HG02623 (cell line): ENCODE data around the gene FAM174A.

ENCODE experiments used
- ATAC-seq: cut with Tn5 transposase; IDR thresholded peaks from one replicate; pipeline ENCODE4 v1.9.1; 2021; ENCODE audit warnings: moderate library complexity; ENCODE audit not compliant: unreplicated experiment

FAM174A gene

GRCh38 chr5:100535060-100536005, at the start of gene FAM174A:
FAM174A (plus strand) TSS chr5:100535374; CDS start chr5:100535531, 157 bp downstream.
- peak; percentile 98 for ATAC-seq

GRCh38 chr5:100493996-100494395, 41.2 kb upstream of the FAM174A start:
- ATAC-seq, result no peak

- no peak for ATAC-seq
These were observed 38.9 kb upstream of the FAM174A start for GRCh38 chr5:100496296-100496695.

- ATAC-seq, result no peak
These were observed 32.5 kb upstream of the FAM174A start for GRCh38 chr5:100502684-100503083.

GRCh38 chr5:100505984-100506670, 29.0 kb upstream of the FAM174A start:
- ATAC-seq, result no peak

GRCh38 chr5:100516285-100516684, 18.9 kb upstream of the FAM174A start:
- peak; percentile 57 for ATAC-seq

GRCh38 chr5:100517301-100517974, 17.7 kb upstream of the FAM174A start:
- no peak for ATAC-seq

- ATAC-seq, result no peak
These were observed 16.8 kb upstream of the FAM174A start for GRCh38 chr5:100518377-100518776.

GRCh38 chr5:100519075-100519474, 16.1 kb upstream of the FAM174A start:
- ATAC-seq, result peak; percentile 48

GRCh38 chr5:100520348-100520747, 14.8 kb upstream of the FAM174A start:
- no peak for ATAC-seq

GRCh38 chr5:100537946-100538345, 2.8 kb downstream of the FAM174A start:
- no peak for ATAC-seq

- ATAC-seq, result no peak
These were observed 4.3 kb downstream of the FAM174A start for GRCh38 chr5:100539519-100539918.

GRCh38 chr5:100542086-100542485, 6.9 kb downstream of the FAM174A start:
- no peak for ATAC-seq

GRCh38 chr5:100546001-100546400, 10.8 kb downstream of the FAM174A start:
- no peak for ATAC-seq

GRCh38 chr5:100550531-100551051, 15.4 kb downstream of the FAM174A start:
- ATAC-seq, result peak; percentile 85

- no peak for ATAC-seq
These were observed 16.0 kb downstream of the FAM174A start for GRCh38 chr5:100551183-100551582.

- no peak for ATAC-seq
These were observed 18.0 kb downstream of the FAM174A start for GRCh38 chr5:100553209-100553608.

GRCh38 chr5:100560860-100561259, 25.7 kb downstream of the FAM174A start:
- ATAC-seq, result no peak

- no peak for ATAC-seq
These were observed 27.6 kb downstream of the FAM174A start for GRCh38 chr5:100562821-100563220.

- no peak for ATAC-seq
These were observed 31.4 kb downstream of the FAM174A start for GRCh38 chr5:100566382-100567141.
